ENCODE data around the gene DMRT3.

- TF ChIP-seq POLR2A (IDR thresholded peaks at IDR 0.05): no peak
- no peak for TF ChIP-seq CTCF (IDR thresholded peaks at IDR 0.05 in 8 of 11, conservative IDR thresholded peaks at IDR 0.05 in 3 of 11)
These were observed 37.8 kb downstream of the DMRT3 start for GRCh38 chr9:1014225-1014624.

Measured in spleen (tissue), 7 donors.